ELF-1 (cell line): ENCODE data around the gene PSMB3.
"Not testable (repeated sequence)": the region's sequence is repeated elsewhere in the genome, so short reads cannot be mapped to it uniquely, and the experiment has no call there.

Source experiments
- DNase-seq: peaks from one replicate; pipeline ENCODE4 v3.0.0-alpha.2; 2016; ENCODE audit warnings: low read depth, low spot score

PSMB3 gene

DNA sequence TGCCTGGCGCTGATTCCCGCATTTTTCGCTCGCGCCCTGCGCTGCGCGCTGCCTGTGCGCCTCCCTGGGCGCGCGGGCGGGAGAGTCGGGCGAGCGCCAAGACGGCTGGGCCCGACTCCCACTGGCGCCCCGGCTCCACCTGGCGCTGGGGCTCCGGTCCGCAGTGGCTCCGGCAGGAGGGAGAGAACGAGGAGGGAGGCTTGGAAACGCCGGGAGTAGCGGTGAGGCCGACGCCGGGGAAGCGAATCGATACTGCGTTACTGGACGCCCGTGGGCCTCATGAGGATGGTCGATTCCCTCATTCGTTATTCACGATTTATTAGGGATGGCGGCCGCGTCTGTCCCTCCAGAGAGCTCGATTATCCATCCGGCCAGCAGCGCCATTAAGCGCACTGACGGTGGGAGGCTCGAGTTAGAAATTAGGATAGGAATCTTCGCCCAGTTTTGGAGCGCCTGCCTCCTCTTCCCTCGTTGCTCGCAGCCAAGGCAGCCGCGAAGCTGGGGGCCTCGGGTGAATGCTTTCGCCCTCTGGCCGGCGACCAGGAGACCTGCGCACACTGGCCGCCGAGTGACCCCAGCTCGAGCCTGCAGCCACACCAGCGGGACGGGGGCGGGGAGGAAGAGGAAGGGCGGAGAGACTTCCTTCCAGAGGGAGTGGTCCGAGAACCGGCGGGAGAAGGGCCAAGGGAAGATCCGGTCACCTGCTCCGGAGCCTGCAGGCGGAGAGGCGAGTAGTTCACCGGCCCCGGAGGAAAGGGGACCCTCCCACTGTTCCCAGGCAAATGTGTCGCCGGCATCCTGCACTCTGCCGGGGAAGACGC, 3.1 kb upstream of the PSMB3 start:
- DNase-seq = peak; percentile 92

DNA sequence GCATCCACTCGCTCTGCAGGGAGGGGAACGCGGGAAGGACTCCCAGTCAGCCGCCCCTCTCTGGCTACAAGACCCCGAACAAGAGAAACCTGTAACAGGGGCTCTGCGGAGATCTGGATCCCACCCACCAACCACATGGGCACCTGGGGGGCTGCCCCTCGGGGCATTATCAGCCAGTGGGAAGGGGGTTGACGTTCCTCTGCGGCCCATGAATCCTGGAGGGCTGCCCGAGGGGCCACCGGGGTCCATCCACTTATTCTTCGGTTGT, 2.6 kb upstream of the PSMB3 start:
- no peak for DNase-seq

DNA sequence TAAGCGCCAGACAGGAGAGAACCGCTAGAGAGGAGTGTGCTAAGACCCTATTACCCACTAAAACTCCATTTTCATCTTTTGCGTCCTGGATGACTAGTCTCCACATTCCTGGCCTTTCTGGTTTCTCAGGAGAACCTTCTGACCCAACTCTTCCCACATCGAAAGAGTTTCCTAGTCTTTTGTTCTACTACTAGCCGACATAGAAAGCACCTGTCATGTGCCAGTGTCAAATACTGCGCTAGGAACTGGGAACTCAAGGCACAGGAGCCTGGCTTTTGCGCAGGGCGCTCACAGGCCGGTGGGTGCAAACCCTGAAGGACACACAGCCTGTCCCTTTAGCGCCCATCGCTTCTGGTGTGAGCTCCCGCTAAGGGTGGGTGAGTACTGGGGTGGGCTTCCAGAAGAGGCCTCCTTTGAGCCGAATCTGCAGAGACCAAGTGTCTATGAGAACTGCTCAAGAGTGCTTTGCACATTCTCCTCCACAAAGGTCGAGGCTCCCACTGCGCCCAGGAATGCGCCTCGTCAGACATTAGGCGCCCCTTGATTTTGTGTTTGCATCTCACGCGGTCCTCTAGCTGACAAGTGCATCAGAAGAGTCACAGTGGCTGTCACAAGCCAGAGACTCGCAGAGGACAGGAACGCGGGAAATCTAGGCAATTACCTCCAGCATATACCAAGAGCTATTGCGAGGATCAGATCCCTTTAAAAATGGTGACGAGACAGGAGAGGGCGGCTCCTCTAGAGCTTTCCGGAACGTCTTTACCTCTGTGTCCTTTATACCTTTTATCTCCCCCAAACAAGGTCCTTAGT, 2.0 kb upstream of the PSMB3 start:
- peak; percentile 48 for DNase-seq

DNA sequence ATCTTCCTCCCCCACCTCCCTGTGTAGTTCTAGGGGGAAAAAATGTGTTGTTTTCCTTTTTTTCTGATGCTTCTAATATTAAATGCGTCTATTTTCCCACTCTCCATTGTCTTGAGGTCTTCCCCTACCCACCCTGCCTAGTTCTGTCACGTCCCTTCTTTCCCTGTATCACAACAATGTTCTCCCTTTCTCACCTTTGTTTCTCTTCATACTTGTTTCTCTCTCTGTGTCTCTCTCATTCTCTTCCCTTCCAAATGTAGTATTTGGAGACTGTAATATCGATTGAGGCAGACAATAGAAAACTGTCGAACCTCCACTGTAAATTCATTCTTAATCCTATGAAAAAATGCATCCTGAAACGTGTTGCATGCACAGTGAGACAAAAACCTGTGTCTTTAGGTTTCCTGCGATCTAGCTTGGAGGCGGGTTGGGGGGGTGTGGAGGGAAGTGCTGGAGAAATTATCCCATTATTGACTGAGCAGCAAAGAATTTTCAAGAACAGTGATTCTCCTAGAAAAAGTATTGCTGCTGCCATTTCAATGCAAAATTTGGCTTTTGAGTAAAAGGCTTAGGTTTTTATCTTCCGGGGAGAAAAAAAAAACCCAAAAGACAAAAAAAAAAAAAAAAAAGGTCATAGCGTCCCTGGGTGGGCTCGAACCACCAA, 1.3 kb upstream of the PSMB3 start:
- no peak for DNase-seq

DNA sequence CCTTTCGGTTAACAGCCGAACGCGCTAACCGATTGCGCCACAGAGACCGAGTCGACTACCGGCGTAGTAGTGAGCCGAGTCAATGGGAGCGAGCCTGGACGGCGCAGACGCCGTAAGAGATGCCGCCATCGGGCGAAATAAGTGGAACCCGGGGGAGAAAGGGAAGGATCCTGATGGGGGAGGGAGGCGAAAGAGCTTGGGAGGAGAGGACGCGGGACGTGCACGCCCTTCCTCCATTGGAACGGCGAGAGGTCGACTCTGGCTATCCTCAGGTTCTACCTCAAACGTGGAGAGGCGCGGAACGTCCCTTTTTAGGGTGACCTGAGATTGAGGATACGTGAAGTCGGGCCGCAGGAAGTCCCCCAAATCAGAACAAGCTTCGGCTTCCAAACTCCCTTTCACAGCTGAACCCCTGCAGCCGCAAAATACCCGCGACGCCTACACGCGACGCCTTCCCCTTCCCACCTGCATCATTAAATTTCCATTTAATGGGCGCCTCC, 683 bp upstream of the PSMB3 start:
- peak; percentile 92 for DNase-seq

DNA sequence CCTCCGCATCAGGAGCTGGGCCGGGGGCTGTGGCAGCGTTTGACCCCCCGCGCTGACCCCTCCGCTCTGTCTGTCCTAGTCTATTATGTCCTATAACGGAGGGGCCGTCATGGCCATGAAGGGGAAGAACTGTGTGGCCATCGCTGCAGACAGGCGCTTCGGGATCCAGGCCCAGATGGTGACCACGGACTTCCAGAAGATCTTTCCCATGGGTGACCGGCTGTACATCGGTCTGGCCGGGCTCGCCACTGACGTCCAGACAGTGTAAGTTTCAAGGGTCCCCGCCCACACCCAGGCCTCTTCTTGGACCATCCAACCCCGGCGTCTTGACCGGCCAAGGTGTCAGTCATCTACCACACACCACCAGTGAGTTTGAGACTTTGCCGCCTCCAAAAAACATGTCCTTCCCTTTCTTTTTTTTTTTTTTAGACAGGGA, 548 bp downstream of the PSMB3 start:
- DNase-seq = no peak

DNA sequence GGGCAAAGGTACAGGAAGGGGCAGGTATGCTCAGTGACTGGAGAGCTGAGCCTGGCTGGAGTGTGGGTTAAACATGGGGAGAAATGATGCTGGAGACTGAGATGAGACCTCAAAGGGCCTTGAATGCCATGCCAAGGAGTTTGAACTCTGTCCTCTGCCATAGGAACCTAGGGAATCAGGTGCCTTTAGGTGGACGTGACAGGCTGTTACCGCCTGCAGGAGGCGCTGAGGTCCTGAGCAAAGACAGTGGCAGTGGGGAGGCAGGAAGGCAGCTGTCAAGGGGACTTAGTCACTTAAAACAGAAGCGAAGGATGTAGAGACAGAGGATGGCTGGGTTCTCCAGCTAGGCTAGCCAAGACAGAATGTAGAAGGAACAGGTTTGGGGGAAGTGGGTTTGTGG, 9.1 kb downstream of the PSMB3 start:
- peak; percentile 73 for DNase-seq

DNA sequence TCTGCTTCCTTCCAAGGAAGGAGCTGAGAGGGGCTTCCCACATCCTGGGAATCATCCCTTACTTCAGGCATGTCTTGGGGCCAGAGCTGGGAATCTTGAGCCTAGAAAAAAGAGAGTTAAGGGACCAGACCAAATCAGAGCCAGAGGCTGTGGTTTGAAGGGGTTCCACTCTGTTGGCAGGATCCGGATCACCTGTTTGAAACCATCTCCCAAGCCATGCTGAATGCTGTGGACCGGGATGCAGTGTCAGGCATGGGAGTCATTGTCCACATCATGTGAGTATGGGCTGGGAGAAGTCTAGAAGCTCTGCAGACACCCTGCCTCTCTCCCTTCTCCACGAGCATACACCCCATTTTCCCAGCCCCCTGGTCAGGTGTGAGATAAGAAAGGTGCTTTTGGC, 9.7 kb downstream of the PSMB3 start:
- DNase-seq = no peak

DNA sequence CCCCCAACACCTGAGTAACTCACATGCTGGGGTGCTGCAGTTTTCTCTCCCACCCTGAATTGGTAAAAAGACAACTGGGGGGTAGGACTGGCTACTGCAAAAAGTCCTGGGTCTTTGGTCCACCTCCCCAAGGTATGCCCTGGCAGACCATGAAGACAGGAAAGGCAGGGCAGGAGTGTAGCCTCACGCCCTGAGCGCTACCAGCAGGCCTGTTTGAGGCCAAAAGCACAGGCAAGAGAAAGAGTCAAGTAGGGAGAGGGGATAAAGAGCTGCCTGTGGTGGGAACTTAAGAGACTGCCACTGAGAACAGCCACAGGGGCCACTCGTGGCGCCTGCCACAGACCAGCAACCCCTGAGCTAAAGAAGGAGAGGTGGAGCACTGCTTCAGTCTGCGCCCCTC, 13.8 kb downstream of the PSMB3 start:
- DNase-seq = no peak

DNA sequence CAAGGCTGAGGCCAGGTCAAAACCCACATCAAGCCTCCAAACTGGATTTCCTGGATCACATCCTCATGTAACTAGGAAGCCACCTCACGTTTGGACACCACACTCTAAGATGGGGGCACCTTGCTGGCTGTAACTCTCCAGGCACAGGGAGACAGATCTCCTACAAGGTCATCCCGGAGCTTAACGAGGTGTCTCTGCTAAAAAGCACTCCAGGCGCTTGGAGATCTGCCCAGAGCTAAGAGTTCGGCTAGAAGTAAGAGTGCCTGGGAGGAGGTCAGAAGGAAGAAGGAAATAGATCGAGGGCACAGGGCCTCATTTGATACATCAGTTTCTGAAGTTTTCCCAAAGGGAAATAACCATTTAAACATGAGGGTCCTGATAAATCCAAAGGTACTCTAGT, 15.9 kb downstream of the PSMB3 start:
- DNase-seq = no peak

DNA sequence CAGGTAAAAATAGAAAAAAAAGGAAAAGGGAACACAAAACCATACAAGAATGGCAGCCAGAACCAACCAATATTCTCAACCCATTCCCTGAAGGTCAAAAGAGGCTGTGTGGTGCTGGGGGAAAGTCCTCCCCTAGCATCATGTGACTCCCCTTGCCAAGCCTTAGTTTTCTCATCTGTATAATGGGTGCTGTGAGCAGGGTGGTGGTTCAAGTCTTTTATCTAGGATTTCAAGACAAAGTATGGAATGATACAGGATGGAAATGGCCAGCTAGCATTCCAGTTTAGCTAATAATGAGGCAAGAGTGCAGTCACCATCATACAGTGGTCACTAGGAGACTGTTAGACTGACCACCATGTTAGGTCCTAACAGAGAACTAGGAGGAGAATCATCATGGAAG, 20.7 kb downstream of the PSMB3 start:
- DNase-seq = no peak

DNA sequence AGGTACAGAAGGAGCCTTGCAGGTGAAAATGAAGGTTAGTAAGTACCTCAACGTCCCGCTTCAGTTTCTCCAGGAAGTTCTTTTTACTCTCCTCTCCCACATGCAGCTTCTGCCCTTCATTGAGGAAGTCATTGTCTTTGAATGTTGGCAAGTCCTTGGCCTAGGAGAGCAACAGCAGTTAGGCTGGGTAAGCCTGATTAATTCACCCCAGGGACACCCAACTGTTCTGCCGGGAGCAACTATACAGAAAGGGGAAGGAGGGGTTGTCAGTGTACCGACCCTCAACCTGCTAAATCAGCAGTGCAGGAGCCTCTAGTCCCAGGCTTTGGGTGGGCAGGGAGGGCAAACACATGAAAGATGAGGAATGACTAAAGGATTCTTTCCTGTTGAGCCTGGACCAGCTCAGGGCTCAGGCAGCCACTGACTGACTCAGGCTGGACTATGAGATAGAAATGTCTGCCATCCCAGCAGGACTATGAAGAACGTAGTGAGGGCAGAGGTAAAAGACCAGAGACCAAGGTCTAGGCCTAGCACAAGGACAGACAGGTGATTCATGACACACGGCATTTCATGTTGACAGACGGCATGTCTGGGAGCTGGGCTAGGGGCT, 25.2 kb downstream of the PSMB3 start:
- no peak for DNase-seq

DNA sequence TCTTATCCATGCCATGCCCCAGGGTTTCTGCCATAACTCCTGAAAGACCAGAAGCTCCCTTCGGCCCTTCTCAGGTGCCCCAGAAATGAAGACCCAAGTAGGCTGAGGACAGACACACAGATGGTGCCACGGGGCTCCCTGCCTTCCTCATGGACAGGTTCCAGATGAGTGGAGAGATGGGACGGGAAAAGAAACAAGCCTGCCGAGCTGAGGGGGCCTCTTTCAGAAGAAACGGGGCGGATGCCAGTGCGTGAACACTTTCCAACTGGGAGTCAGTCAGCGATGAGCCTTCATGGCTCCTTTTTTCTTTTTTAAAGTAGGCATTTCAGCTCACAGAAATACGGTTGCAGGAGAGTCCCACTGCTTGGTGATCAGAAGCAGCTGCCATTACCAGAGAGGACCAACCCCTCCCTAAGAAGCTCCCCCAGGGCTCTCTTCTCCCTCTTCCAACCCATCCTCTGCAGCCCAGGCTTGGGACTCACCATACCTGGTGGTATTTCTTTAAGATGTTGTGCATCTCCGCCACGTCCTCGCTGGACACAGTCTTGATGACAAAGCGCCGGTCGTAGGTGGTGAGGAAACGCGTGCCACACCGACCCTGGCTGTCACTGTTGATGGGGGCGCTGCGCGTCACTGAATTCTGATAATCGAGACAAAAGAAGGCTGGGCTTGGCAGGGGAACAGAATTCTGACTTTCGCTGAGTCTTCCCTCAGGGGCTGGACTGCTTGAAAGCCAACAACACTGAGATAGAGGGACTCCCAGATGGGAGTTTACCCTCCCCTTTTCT, 27.6 kb downstream of the PSMB3 start:
- DNase-seq = no peak

DNA sequence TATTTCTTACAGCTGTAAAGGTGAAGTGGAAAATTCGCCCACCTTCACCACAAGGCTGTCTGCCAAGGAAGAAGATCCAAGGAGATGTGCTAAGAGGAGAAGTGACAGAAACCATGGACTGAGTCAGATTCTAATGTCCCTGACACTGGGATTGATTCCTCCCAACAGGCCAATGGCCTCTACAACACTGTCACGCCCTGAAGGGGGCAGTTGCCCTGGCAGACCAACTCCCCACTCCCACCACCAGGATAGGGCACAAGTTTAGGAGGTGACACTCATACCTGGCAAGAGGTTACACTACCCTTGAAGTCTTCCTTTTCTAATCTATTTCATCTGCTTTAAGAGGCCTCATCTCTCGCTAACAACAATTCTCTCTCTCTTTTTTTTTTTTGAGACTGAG, 30.7 kb downstream of the PSMB3 start:
- no peak for DNase-seq

DNA sequence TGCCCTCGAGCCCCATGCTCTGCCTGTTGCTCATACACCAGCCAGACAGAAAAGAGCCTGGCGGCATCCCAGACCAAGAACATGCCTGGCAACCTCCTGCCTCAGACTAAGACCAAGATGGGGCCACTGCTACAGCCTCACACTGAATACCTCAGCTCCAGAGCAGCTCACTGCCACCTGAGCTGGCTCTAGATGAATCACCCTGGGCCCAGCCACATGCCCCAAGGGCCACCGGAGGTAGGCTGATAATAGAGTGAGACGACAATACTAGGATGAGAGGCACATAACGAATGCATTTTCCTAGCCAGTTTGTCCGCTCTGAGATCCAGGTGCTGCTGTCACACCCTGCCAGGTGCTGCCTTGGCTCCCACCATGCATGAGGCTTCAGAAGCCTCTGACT, 33.8 kb downstream of the PSMB3 start:
- no peak for DNase-seq

DNA sequence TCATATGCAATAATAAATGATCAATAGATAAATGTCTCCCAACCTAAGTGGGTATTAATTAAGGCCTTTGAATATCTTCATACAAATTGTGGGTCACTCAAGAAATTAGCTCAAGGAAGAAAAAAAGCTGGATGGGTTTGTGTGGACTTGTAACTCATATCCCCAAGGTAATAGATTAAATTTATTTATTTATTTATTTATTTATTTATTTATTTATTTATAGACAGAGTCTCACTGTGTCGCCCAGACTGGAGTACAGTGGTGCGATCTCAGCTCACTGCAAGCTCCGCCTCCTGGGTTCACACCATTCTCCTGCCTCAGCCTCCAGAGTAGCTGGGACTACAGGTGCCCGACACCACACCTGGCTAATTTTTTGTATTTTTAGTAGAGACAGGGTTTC, 35.5 kb downstream of the PSMB3 start:
- not testable (repeated sequence) for DNase-seq

DNA sequence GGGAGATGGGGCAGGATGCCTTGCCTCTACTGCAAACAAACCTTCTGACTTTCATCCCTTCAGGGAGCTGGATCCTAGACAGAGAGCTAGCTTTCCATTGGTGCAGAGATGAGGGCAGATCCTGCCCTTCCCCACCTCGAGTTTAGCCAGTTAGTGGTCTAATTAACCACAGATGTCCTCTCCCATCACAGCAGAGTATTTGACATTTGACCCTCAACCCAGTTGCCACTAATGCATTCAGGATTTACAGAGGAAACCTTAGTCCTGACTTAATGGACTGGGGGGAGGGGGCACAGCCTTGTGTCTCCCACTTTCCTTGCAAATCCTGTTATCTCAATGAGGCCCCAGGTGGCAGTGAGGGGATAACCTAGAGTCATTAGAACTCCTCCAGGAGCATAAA, 36.6 kb downstream of the PSMB3 start:
- peak; percentile 28 for DNase-seq

DNA sequence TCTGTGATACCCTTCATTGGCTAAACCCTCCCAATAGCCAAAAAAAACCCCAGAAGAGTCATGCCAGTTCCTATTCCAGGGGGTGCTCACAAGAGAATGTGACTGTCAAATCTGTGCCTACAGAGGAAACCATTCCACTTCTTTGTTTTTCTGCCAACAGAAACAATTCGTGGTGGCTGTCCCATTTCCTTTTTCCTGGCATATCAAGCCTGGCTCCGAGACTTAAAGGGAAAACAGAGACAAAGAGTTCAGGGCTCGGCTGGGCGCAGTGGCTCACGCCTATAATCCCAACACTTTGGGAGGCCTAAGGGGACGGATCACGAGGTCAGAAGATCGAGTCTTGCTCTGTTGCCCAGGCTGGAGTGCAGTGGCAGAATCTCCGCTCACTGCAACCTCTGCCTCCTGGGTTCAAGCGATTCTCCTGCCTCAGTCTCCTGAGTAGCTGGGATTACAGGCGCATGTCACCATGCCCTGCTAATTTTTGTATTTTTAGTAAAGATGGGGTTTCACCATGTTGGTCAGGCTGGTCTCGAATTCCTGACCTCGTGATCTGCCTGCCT, 37.7 kb downstream of the PSMB3 start:
- DNase-seq = not testable (repeated sequence)

DNA sequence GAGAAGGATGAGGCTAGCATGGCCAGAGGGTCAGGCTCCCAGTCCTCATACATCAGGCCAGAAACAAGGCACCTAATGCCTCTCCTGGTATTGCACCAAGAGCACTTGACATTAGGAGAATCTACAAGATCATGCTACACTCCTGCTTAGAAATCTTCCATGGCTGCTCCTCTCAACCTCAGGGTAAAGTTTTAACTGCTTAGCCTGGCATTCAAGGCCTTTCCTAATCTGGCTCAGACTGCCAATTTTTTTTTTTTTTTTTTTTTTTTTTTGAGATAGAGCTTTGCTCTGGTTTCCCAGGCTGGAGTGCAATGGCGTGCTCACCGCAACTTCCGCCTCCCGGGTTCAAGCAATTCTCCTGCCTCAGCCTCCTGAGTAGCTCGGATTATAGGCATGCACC, 38.6 kb downstream of the PSMB3 start:
- no peak for DNase-seq

DNA sequence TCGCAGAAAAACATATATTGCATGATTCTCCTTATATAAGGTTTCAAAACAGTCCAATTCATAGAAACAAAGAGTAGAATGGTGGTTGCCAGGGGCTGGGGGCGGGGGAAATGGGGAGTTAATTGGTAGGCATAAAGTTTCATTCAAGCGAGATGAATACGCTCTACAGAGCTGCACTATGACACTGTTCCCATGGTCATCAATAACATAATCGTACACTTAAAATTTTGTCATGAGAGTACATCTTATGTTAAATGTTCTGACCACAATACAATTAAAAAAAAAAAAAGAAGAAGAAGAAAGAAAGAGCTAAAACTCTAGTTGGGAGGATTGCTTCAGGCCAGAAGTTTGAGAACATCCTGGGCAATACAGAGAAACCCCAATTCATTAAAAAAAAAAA, 41.7 kb downstream of the PSMB3 start:
- no peak for DNase-seq
